NCI-H82 treated with DMSO at 0.1 percent for 48 hours (cell line): ENCODE data around the gene ELOVL7.
"Not testable (repeated sequence)": the region's sequence is repeated elsewhere in the genome, so short reads cannot be mapped to it uniquely, and the experiment has no call there.

Experiments used
- DNase-seq: peaks from one replicate; lab custom pipeline; 2025; ENCODE audit not compliant: unreplicated experiment; lab: John Stamatoyannopoulos, UW

ELOVL7 gene

GRCh38 chr5:60830581-60831127, 13.4 kb downstream of the ELOVL7 start:
- DNase-seq: no peak

GRCh38 chr5:60829490-60830266, 14.4 kb downstream of the ELOVL7 start:
- no peak for DNase-seq

- DNase-seq: no peak
Observed at GRCh38 chr5:60827201-60827600, 16.9 kb downstream of the ELOVL7 start.

GRCh38 chr5:60826653-60827052, 17.4 kb downstream of the ELOVL7 start:
- DNase-seq: no peak

- DNase-seq: no peak
Observed at GRCh38 chr5:60823574-60823973, 20.5 kb downstream of the ELOVL7 start.

GRCh38 chr5:60822285-60822556, 21.8 kb downstream of the ELOVL7 start:
- DNase-seq: no peak

GRCh38 chr5:60821488-60822284, 22.4 kb downstream of the ELOVL7 start:
- DNase-seq: no peak

- no peak for DNase-seq
Observed at GRCh38 chr5:60820593-60821487, 23.2 kb downstream of the ELOVL7 start.

GRCh38 chr5:60816138-60816537, 27.9 kb downstream of the ELOVL7 start:
- not testable (repeated sequence) for DNase-seq

GRCh38 chr5:60814498-60814897, 29.6 kb downstream of the ELOVL7 start:
- DNase-seq: no peak

GRCh38 chr5:60812426-60812825, 31.6 kb downstream of the ELOVL7 start:
- no peak for DNase-seq

- no peak for DNase-seq
Observed at GRCh38 chr5:60811105-60811504, 33.0 kb downstream of the ELOVL7 start.

GRCh38 chr5:60810438-60811085, 33.5 kb downstream of the ELOVL7 start:
- DNase-seq: no peak

GRCh38 chr5:60809891-60810425, 34.1 kb downstream of the ELOVL7 start:
- DNase-seq: no peak

- DNase-seq: no peak
Observed at GRCh38 chr5:60806591-60807243, 37.4 kb downstream of the ELOVL7 start.

GRCh38 chr5:60805463-60805862, 38.6 kb downstream of the ELOVL7 start:
- DNase-seq: no peak

- DNase-seq: no peak
Observed at GRCh38 chr5:60803712-60804111, 40.4 kb downstream of the ELOVL7 start.

- no peak for DNase-seq
Observed at GRCh38 chr5:60802986-60803385, 41.1 kb downstream of the ELOVL7 start.

- DNase-seq: no peak
Observed at GRCh38 chr5:60802226-60802625, 41.8 kb downstream of the ELOVL7 start.
